Subcutaneous adipose tissue (tissue), 4 donors: ENCODE results near the gene LHFPL6. TPM values are rescaled to one million over a fixed set of nuclear protein-coding genes. Genes with fewer than 3 reads are reported as not detected.

Source experiments
- total RNA-seq, 4 donors: library from RNA; depleted of rRNA; stranded (reverse); fragments of >200 nt; gene quantifications; one replicate each; pipeline ENCODE4 v1.1.0, GENCODE V29; 2016
- TF ChIP-seq, protein P1 (sequence below): fragments of 450-650 bp; IDR thresholded peaks from one replicate; pipeline ENCODE4 v1.5.1; 2016; ENCODE audit warnings: low read depth, mild to moderate bottlenecking, control low read depth, antibody characterized with exemption, moderate library complexity

The LHFPL6 gene
- total RNA-seq, 4 donors from 2014 or later: 75.2 to 106 (median 90.4) TPM

DNA sequence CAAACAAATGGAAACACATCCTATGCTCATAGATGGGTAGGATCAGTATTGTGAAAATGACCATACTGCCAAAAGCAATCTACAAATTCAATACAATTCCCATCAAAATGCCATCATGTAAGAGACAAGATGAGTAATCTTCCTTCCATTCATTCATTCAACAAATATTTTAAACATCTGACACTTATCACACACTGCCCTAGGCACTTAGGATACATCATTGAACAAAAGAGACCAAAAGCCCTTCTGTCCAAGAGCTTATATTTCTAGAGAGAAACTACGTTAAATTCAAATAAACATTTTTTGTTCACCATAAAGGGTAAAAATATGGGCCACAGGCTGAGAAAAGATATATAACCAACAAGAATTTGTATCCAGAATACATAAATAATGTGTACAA, 20.5 kb upstream of the LHFPL6 start:
- TF ChIP-seq, protein P1, sequence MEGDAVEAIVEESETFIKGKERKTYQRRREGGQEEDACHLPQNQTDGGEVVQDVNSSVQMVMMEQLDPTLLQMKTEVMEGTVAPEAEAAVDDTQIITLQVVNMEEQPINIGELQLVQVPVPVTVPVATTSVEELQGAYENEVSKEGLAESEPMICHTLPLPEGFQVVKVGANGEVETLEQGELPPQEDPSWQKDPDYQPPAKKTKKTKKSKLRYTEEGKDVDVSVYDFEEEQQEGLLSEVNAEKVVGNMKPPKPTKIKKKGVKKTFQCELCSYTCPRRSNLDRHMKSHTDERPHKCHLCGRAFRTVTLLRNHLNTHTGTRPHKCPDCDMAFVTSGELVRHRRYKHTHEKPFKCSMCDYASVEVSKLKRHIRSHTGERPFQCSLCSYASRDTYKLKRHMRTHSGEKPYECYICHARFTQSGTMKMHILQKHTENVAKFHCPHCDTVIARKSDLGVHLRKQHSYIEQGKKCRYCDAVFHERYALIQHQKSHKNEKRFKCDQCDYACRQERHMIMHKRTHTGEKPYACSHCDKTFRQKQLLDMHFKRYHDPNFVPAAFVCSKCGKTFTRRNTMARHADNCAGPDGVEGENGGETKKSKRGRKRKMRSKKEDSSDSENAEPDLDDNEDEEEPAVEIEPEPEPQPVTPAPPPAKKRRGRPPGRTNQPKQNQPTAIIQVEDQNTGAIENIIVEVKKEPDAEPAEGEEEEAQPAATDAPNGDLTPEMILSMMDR: no peak

DNA sequence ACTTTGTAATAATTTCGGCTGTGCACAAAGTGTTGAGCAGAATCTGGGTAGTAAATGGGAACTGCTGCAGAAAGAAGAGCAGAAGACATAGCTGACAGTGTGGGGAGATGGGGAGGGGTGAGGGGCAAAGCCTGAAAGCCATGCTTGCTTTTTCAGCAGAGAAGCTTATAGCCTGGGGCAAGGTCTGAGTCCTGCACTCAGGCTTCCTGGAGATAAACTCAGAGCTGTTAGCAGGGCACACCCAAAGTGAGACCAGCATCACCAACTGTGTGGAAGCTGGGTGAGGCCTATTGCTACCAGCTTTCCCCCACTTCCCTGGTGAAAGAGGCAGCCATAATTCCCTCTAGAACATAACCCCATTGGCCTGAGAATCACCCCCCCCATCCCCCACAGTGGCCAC, 15.6 kb upstream of the LHFPL6 start:
- TF ChIP-seq, protein P1: no peak

DNA sequence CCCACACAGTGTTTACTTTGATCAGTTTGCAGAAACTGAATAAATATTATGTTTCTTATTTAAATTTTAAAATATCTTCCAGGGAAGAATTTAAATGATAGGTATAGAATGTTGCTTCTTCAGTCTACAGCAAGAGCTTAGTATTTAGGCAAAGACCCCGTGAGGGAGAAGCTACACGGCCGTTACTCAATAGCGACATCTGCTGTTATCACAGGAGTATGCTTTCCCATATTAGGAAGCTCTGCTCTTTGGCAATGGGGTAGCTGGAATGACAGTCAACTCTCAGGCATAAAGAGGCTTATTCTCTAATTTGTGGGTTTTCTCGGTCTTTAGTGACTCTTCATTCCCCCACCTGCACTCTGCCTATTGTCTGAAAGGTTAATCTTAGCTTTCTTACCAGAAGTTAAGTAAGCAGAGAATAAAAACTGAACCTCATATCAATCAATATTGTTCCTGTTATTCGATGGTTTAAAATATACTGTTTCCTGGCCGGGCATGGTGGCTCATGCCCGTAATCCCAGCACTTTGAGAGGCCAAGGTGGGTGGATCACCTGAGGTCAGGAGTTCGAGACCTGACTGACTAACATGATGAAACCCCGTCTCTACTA, 13.2 kb upstream of the LHFPL6 start:
- TF ChIP-seq, protein P1: no peak

DNA sequence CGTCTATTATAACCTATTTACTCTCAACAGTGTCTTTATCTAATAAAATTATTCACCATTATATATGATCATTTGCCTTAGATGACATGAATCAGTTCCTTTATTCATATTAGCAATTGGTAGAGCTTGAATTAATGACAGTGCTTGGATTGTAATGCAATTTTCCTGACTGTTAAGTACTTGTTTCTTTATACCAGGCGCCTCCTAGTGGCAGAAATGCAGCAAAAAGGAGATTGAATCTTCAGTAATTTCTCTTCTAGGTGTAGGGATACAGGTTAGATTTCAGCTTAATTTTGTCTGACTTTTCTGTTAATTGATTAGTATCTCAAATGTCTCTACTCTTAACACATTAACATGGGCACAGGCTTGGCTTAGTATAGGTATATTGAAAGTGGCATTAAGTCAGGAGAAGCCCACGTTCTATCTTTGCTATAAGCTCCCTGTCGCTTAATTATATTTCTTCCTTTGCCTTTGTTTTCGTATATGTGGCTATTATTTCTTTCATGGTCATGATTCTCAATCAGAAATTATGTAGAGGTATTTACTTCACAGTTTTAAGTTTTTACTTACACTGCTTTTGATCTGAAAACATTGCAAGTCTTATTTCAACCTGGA, 9.1 kb upstream of the LHFPL6 start:
- TF ChIP-seq, protein P1: no peak

DNA sequence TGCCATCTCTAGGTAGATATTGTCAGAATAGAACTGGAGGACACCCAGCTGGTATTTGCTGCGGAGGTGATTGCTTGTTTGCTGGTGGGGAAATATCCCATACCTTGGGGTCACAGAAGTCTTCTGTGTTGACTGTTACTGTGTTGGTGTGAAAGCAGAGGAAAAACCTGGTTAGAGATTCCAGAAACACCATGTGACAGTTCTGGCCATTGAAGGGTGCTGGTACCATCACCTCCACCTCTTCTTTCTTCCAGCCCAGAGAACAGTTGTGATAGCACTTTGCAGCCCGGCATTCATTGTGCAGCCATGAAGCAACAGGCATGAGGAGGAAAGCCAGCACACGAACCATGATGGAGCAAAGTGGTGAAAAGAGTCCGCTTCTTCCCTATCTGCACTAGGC, 4.9 kb upstream of the LHFPL6 start:
- TF ChIP-seq, protein P1: no peak

DNA sequence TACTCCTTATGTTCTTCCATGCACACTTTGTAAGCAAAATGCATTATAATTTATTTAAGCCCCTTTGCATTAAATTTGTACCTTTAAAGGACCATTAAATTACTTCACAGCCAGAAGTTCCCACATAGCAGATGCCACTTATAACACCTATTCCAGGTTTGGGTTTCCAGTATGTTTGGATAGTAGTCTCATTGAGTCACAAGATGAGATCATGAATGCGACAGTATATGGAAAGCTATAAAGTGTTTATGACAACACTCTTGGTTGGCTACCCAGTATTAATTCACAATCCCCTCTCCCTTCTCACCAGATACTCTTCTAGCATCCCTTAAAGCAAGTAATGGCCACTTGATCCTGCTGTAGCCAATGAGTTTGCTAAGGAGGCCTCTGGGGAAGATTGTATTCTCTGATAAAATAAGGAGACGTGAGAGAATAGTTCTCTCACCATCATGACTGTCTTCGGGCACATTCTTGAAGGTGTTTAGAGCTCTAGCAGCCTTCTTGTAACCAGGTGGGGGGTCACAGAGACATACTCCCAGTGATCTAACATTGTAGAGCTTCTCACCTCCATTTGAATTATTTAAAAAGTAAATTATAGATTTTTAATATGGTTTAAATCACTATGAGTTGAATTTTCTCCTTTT, 2.8 kb upstream of the LHFPL6 start:
- TF ChIP-seq, protein P1: no peak

DNA sequence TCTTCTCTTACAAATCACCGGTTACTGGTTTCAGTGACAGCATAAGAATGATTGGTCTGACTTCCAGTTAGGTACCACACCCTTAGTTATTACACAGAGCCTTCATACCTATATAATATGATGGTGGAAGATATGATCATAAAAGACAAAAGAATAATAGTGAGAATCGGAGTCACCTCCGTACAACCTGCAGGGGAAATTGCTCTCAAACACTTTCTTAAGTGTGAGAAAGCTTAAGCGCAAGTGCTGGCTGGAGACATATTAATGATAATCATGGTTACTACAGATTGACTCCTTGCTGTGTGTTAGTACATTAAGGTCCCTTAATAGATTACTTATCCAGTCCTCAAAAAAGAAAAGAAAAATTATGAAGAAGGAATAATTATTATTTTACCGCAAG, 1.8 kb upstream of the LHFPL6 start:
- TF ChIP-seq, protein P1: no peak
